ENCODE data around the gene RAPGEF4.
"Not testable (repeated sequence)": the region's sequence is repeated elsewhere in the genome, so short reads cannot be mapped to it uniquely, and the experiment has no call there.

The RAPGEF4 gene

GRCh38 chr2:173008786-173009185 lies 273.1 kb downstream of the RAPGEF4 start:
- no peak for DNase-seq

GRCh38 chr2:173010233-173010632 lies 274.6 kb downstream of the RAPGEF4 start:
- no peak for DNase-seq

- no peak for DNase-seq
Observed at GRCh38 chr2:173016451-173016850, 280.8 kb downstream of the RAPGEF4 start.

GRCh38 chr2:173017646-173018420 lies 282.2 kb downstream of the RAPGEF4 start:
- no peak for DNase-seq

- no peak for DNase-seq
Observed at GRCh38 chr2:173019755-173020154, 284.1 kb downstream of the RAPGEF4 start.

- DNase-seq, result peak in 1 of 2 donors; percentile 46
Observed at GRCh38 chr2:173021939-173022371, 286.3 kb downstream of the RAPGEF4 start.

GRCh38 chr2:173023718-173024117 lies 288.1 kb downstream of the RAPGEF4 start:
- DNase-seq, result no peak

- no peak for DNase-seq
Observed at GRCh38 chr2:173026479-173026878, 290.8 kb downstream of the RAPGEF4 start.

- peak; percentile 72 to 98 for DNase-seq
Observed at GRCh38 chr2:173027181-173028128, 291.8 kb downstream of the RAPGEF4 start.

GRCh38 chr2:173028141-173028540 lies 292.5 kb downstream of the RAPGEF4 start:
- DNase-seq, result no peak

GRCh38 chr2:173028671-173029070 lies 293.0 kb downstream of the RAPGEF4 start:
- DNase-seq, result no peak

- no peak for DNase-seq
Observed at GRCh38 chr2:173030561-173031490, 295.2 kb downstream of the RAPGEF4 start.

GRCh38 chr2:173032032-173032431 lies 296.4 kb downstream of the RAPGEF4 start:
- no peak for DNase-seq

GRCh38 chr2:173033084-173033483 lies 297.4 kb downstream of the RAPGEF4 start:
- DNase-seq, result no peak

- no peak for DNase-seq
Observed at GRCh38 chr2:173034143-173034542, 298.5 kb downstream of the RAPGEF4 start.

- DNase-seq, result no peak
Observed at GRCh38 chr2:173037245-173038120, 301.8 kb downstream of the RAPGEF4 start.

- DNase-seq, result not testable (repeated sequence)
Observed at GRCh38 chr2:173038257-173038656, 302.6 kb downstream of the RAPGEF4 start.

- no peak for DNase-seq
Observed at GRCh38 chr2:173040729-173041128, 305.1 kb downstream of the RAPGEF4 start.

GRCh38 chr2:173043476-173043875 lies 307.8 kb downstream of the RAPGEF4 start:
- DNase-seq, result peak; percentile 82 to 89

- DNase-seq, result no peak
Observed at GRCh38 chr2:173043897-173044519, 308.4 kb downstream of the RAPGEF4 start.

- no peak for DNase-seq
Observed at GRCh38 chr2:173044686-173045085, 309.0 kb downstream of the RAPGEF4 start.
